ENCODE measurements around the gene FMOD.

The FMOD gene

DNA sequence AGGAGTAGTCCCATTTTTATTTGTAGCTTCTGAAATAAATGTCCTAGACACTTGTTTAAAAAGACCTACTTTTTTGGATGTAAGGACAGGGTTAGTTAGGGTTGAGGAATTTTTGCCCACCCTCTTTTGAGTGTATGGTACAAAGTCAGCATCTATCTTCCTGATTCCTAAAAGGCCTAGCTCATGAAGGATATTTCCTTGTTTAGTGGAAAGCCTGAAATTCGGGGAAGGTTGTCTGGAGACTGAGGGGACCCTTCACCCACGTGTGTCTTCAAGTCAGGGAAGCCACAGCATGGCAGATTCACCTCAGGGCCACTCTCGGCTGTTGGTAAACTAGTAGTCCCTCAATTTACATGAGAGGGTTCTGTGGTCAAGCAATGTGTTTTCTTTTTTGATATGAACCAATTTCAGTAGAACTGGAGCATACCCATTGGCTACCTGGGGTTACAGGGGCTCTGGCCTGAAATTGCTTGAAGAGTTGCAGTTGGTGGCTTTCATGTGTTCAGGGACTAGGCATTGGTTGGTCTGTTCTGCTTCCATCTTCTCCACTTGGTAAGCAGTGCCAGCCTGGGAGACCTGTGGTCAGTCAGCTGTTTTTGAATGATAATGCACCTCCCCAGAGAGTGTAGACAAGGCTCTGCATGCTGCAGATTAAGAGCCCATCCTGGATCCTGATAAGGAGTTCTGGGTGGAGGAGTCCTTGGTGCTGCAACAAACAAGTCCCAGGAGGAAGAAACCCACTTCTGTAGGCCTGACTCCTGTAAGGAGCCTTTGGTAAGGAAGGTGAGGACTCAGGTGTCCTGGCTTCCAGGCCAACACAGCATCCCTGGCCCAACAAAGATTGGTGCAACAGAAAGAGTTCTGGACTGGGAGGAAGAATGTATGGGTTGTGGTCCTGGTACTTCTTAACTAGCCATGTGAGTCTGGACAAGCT is 39.3 kb downstream of the FMOD start:
- DNase-seq (ENCODE audit: extremely low read depth, insufficient read length) = no peak
- TF ChIP-seq, protein P1, sequence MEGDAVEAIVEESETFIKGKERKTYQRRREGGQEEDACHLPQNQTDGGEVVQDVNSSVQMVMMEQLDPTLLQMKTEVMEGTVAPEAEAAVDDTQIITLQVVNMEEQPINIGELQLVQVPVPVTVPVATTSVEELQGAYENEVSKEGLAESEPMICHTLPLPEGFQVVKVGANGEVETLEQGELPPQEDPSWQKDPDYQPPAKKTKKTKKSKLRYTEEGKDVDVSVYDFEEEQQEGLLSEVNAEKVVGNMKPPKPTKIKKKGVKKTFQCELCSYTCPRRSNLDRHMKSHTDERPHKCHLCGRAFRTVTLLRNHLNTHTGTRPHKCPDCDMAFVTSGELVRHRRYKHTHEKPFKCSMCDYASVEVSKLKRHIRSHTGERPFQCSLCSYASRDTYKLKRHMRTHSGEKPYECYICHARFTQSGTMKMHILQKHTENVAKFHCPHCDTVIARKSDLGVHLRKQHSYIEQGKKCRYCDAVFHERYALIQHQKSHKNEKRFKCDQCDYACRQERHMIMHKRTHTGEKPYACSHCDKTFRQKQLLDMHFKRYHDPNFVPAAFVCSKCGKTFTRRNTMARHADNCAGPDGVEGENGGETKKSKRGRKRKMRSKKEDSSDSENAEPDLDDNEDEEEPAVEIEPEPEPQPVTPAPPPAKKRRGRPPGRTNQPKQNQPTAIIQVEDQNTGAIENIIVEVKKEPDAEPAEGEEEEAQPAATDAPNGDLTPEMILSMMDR (IDR thresholded peaks at IDR 0.05; ENCODE audit: insufficient read depth, low read length, poor library complexity, severe bottlenecking) = no peak
- Histone ChIP-seq H3K4me3 (replicated peaks; ENCODE audit: low read depth, low read length) (no peak overlapping the region), H3K27me3 (replicated peaks; ENCODE audit: control insufficient read depth, insufficient read depth, low read length) (no peaks in the 10 kb centered on the region), H3K36me3 (ENCODE audit: control insufficient read depth, insufficient read depth, low read length) (peaks cover 18% of the 10 kb centered on the region)

DNA sequence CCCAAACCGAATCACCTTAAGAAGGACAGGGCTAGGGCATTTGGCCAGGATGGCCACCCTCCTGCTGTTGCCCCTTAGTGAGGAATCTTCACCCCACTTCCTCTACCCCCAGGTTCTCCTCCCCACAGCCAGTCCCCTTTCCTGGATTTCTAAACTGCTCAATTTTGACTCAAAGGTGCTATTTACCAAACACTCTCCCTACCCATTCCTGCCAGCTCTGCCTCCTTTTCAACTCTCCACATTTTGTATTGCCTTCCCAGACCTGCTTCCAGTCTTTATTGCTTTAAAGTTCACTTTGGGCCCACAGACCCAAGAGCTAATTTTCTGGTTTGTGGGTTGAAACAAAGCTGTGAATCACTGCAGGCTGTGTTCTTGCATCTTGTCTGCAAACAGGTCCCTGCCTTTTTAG is 42.0 kb downstream of the FMOD start:
- TF ChIP-seq, protein P1 (IDR thresholded peaks at IDR 0.05; ENCODE audit: insufficient read depth, low read length, poor library complexity, severe bottlenecking) = no peak
- H3K27me3 ChIP-seq (replicated peaks; ENCODE audit: control insufficient read depth, insufficient read depth, low read length) = no peaks in the 10 kb centered on the region

DNA sequence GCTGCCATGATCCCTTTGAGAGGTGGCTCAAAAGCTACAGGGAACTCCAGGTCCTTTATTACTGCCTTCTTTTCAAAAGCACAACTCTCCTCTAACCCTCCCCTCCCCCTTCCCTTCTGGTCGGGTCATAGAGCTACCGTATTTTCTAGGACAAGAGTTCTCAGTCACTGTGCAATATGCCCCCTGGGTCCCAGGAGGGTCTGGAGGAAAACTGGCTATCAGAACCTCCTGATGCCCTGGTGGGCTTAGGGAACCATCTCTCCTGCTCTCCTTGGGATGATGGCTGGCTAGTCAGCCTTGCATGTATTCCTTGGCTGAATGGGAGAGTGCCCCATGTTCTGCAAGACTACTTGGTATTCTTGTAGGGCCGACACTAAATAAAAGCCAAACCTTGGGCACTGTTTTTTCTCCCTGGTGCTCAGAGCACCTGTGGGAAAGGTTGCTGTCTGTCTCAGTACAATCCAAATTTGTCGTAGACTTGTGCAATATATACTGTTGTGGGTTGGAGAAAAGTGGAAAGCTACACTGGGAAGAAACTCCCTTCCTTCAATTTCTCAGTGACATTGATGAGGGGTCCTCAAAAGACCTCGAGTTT is 42.5 kb downstream of the FMOD start:
- peak overlapping the region; percentile 98 for H3K4me3 ChIP-seq (replicated peaks; ENCODE audit: low read depth, low read length)
- H3K27me3 ChIP-seq (replicated peaks; ENCODE audit: control insufficient read depth, insufficient read depth, low read length) = no peaks in the 10 kb centered on the region
- peaks cover 25% of the 10 kb centered on the region for H3K36me3 ChIP-seq (ENCODE audit: control insufficient read depth, insufficient read depth, low read length)
- no peak for DNase-seq (ENCODE audit: extremely low read depth, insufficient read length)
- TF ChIP-seq, protein P1 (IDR thresholded peaks at IDR 0.05; ENCODE audit: insufficient read depth, low read length, poor library complexity, severe bottlenecking) = no peak

More for the DNA sequence above, 42.0 kb downstream of the FMOD start:
- peak overlapping the region; percentile 98 for H3K4me3 ChIP-seq (replicated peaks; ENCODE audit: low read depth, low read length)
- no peak for DNase-seq (ENCODE audit: extremely low read depth, insufficient read length)
- peaks cover 25% of the 10 kb centered on the region for H3K36me3 ChIP-seq (ENCODE audit: control insufficient read depth, insufficient read depth, low read length)

DNA sequence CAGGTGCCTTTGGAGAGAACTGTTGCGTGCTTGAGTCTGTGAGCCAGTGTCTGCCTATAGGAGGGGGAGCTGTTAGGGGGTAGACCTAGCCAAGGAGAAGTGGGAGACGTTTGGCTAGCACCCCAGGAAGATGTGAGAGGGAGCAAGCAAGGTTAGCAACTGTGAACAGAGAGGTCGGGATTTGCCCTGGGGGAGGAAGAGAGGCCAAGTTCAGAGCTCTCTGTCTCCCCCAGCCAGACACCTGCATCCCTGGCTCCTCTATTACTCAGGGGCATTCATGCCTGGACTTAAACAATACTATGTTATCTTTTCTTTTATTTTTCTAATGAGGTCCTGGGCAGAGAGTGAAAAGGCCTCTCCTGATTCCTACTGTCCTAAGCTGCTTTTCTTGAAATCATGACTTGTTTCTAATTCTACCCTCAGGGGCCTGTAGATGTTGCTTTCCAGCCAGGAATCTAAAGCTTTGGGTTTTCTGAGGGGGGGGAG is 43.2 kb downstream of the FMOD start:
- Histone ChIP-seq H3K27me3 (replicated peaks; ENCODE audit: control insufficient read depth, insufficient read depth, low read length) (no peaks in the 10 kb centered on the region), H3K4me3 (replicated peaks; ENCODE audit: low read depth, low read length) (peak overlapping the region; percentile 98), H3K36me3 (ENCODE audit: control insufficient read depth, insufficient read depth, low read length) (peaks cover 25% of the 10 kb centered on the region)
- DNase-seq (ENCODE audit: extremely low read depth, insufficient read length) = no peak
- TF ChIP-seq, protein P1 (IDR thresholded peaks at IDR 0.05; ENCODE audit: insufficient read depth, low read length, poor library complexity, severe bottlenecking) = no peak

DNA sequence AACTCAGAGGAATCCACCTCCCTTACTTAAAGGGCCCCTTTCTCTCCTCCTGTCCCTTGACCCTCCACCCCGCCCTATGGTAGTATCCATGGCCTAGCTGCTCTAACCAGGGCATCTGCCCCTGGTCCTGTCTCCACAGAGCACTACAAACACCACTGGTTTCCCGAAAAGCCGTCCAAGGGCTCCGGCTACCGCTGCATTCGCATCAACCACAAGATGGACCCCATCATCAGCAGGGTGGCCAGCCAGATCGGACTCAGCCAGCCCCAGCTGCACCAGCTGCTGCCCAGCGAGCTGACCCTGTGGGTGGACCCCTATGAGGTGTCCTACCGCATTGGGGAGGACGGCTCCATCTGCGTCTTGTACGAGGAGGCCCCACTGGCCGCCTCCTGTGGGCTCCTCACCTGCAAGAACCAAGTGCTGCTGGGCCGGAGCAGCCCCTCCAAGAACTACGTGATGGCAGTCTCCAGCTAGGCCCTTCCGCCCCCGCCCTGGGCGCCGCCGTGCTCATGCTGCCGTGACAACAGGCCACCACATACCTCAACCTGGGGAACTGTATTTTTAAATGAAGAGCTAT is 43.9 kb downstream of the FMOD start:
- H3K4me3 ChIP-seq (replicated peaks; ENCODE audit: low read depth, low read length) = peak overlapping the region; percentile 98
- H3K36me3 ChIP-seq (ENCODE audit: control insufficient read depth, insufficient read depth, low read length) = peaks cover 25% of the 10 kb centered on the region
- TF ChIP-seq, protein P1 (IDR thresholded peaks at IDR 0.05; ENCODE audit: insufficient read depth, low read length, poor library complexity, severe bottlenecking) = no peak
- peak; percentile 64 for DNase-seq (ENCODE audit: extremely low read depth, insufficient read length)
- H3K27me3 ChIP-seq (replicated peaks; ENCODE audit: control insufficient read depth, insufficient read depth, low read length) = no peaks in the 10 kb centered on the region

All from GM06990 (cell line).